Stomach (tissue), 4 donors: ENCODE data around the gene FGGY.

Source experiments
- CTCF ChIP-seq, 7 experiments: fragments of 450-650 bp in 4 of 7; fragments of 200-600 bp in 3 of 7; sonication (generic) in 3 of 7; IDR thresholded peaks; one replicate each; pipeline ENCODE4 v1.5.1; 2016 to 2019; ENCODE audit warnings: antibody characterized with exemption in 7 of 7, control low read depth in 2 of 7, mild to moderate bottlenecking in 1 of 7
- EP300 ChIP-seq: sonication (generic); formaldehyde crosslinking; IDR thresholded peaks from one replicate; pipeline ENCODE4 v1.6.1; 2017; ENCODE audit warnings: antibody characterized with exemption
- POLR2AphosphoS5 ChIP-seq, 3 donors: sonication (generic); formaldehyde crosslinking; IDR thresholded peaks; one replicate each; pipeline ENCODE4 v1.6.1; 2016; ENCODE audit warnings: antibody characterized with exemption in 3 of 3

DNA sequence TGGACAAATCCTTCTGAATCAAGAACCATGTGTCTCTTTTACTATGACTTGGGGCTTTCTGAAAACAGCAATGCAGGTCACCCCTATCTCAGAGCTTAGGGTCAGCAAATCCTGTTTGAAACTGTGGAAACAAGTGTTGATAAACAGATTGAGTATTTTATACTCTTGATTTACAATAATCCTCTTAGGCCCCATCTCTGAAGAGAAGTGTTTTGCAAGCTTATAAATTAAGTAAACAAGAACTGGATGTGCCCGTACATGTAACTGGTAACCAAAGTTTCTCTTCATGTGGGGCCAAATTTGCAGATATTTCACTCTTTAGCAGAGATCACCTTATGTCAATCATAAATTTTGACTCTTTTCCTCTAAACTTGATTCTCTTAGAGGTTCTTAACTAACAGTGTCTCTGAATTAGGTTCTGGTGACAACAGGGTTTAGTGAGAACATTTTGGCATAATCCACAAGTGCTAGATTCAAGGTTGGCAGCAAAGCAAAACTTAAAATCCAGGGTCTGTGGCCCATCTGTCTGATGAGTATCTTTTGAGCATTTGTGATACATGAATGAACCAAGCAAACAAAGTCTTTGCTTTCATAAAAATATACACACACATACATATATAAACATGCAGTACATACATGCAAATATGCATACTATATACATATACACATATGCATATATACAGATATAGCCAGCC lies 334.8 kb downstream of the FGGY start:
- TF ChIP-seq CTCF (IDR thresholded peaks at IDR 0.05) (no peak), POLR2AphosphoS5 (IDR thresholded peaks at IDR 0.05) (peak in 2 of 3 donors; percentile 3 to 21), EP300 (no peak)
